IMR-90 (cell line): ENCODE measurements around the gene VPS37B. TPM values are rescaled to one million over a fixed set of nuclear protein-coding genes. Genes with fewer than 3 reads are reported as not detected.

Experiments
- ATAC-seq: fragments of 200-7000 bp; cut with Tn5 transposase; 2 replicates; pipeline ENCODE4 v1.9.1; 2020; ENCODE audit warnings: low read depth, mild to moderate bottlenecking, moderate library complexity
- BruUV-seq: library from RNA; stranded (reverse); fragments of 400-500 nt; replicated peaks from 2 replicates; lab custom pipeline; 2021; lab: Mats Ljungman, UMichigan
- CTCF ChIA-PET: fragments of 300-600 bp; formaldehyde crosslinking; extraction: SDS; loops from one replicate; lab custom pipeline; 2021; ENCODE audit warnings: antibody characterized with exemption; lab: Yijun Ruan, JAX
- POLR2A ChIA-PET: fragments of 300-600 bp; sonication (Branson Sonifier 250); formaldehyde crosslinking; loops from one replicate; lab custom pipeline; 2022; ENCODE audit warnings: antibody characterized with exemption; ENCODE audit not compliant: unreplicated experiment; lab: Charles Lee
- DNase-seq: peaks from one replicate; pipeline ENCODE4 v3.0.0; 2013
- H2AFZ ChIP-seq: replicated peaks from 2 replicates; pipeline ENCODE3; 2013; ENCODE audit warnings: low read length, mild to moderate bottlenecking; ENCODE audit not compliant: poor library complexity
- H2AK5ac ChIP-seq: 2 replicates; pipeline ENCODE4 v1.6.1; 2013; ENCODE audit warnings: low read depth, low read length, inconsistent platforms
- H2AK9ac ChIP-seq: replicated peaks from 2 replicates; pipeline ENCODE3; 2013; ENCODE audit warnings: mild to moderate bottlenecking, low read depth, low read length, moderate library complexity; ENCODE audit not compliant: poor library complexity
- H2BK120ac ChIP-seq: 2 replicates; pipeline ENCODE4 v1.6.1; 2013; ENCODE audit warnings: low read depth, low read length, inconsistent platforms
- H2BK15ac ChIP-seq: 3 replicates; pipeline ENCODE4 v1.6.1; 2013; ENCODE audit warnings: low read depth, low read length, inconsistent platforms
- H2BK20ac ChIP-seq: 2 replicates; pipeline ENCODE4 v1.6.1; 2013; ENCODE audit warnings: low read depth, mild to moderate bottlenecking, inconsistent platforms, low read length, moderate library complexity
- H2BK5ac ChIP-seq: 2 replicates; pipeline ENCODE4 v1.6.1; 2013; ENCODE audit warnings: mild to moderate bottlenecking, low read depth, low read length, inconsistent platforms; ENCODE audit not compliant: poor library complexity, severe bottlenecking
- H3K14ac ChIP-seq: replicated peaks from 2 replicates; pipeline ENCODE4 v1.6.1; 2013; ENCODE audit warnings: low read depth, low read length, inconsistent platforms
- H3K18ac ChIP-seq: 2 replicates; pipeline ENCODE4 v1.6.1; 2013; ENCODE audit warnings: low read depth, low read length, control low read depth
- H3K23ac ChIP-seq: 2 replicates; pipeline ENCODE4 v1.6.1; 2013; ENCODE audit warnings: low read depth, low read length, inconsistent platforms
- H3K27ac ChIP-seq: 2 replicates; pipeline ENCODE4 v1.5.1; 2013; ENCODE audit warnings: mild to moderate bottlenecking, control low read depth, low read length; ENCODE audit not compliant: insufficient read depth
- H3K27me3 ChIP-seq: 2 replicates; pipeline ENCODE4 v1.6.1; 2013; ENCODE audit warnings: low read length; ENCODE audit not compliant: control insufficient read depth, insufficient read depth
- H3K36me3 ChIP-seq: 2 replicates; pipeline ENCODE4 v1.6.1; 2013; ENCODE audit warnings: low read length, mixed read lengths; ENCODE audit not compliant: control insufficient read depth, insufficient read depth
- H3K4ac ChIP-seq: 2 replicates; pipeline ENCODE4 v1.6.1; 2013; ENCODE audit warnings: low read depth, low read length, inconsistent platforms
- H3K4me1 ChIP-seq: 2 replicates; pipeline ENCODE4 v1.6.1; 2013; ENCODE audit warnings: low read length, mixed read lengths; ENCODE audit not compliant: control insufficient read depth, insufficient read depth
- H3K4me2 ChIP-seq: 2 replicates; pipeline ENCODE4 v1.6.1; 2013; ENCODE audit warnings: low read depth, mild to moderate bottlenecking, control low read depth, low read length, moderate library complexity
- H3K4me3 ChIP-seq: 2 replicates; pipeline ENCODE4 v1.5.1; 2013; ENCODE audit warnings: low read depth, mild to moderate bottlenecking, control low read depth, low read length, moderate library complexity; ENCODE audit not compliant: insufficient read depth
- H3K56ac ChIP-seq: 2 replicates; pipeline ENCODE4 v1.6.1; 2013; ENCODE audit warnings: low read length, inconsistent platforms; ENCODE audit not compliant: insufficient read depth; ENCODE audit errors: extremely low read depth
- H3K79me1 ChIP-seq, 2 experiments: 2 replicates each; pipeline ENCODE4 v1.6.1; 2013; ENCODE audit warnings: low read length in 2 of 2, inconsistent platforms in 1 of 2, low read depth in 1 of 2
- H3K9ac ChIP-seq: 2 replicates; pipeline ENCODE4 v1.6.1; 2013; ENCODE audit warnings: low read depth, low read length, control low read depth
- H3K9me1 ChIP-seq: 2 replicates; pipeline ENCODE4 v1.6.1; 2013; ENCODE audit warnings: low read length, inconsistent platforms; ENCODE audit not compliant: insufficient read depth
- H3K9me3 ChIP-seq: 2 replicates; pipeline ENCODE4 v1.6.1; 2013; ENCODE audit warnings: low read length; ENCODE audit not compliant: control insufficient read depth, insufficient read depth
- H4K20me1 ChIP-seq: 2 replicates; pipeline ENCODE4 v1.6.1; 2013; ENCODE audit warnings: low read length, inconsistent platforms; ENCODE audit not compliant: insufficient read depth
- H4K5ac ChIP-seq: 2 replicates; pipeline ENCODE4 v1.6.1; 2013; ENCODE audit warnings: mild to moderate bottlenecking, low read depth, low read length, control low read depth
- H4K8ac ChIP-seq, 2 experiments: 2 replicates each; pipeline ENCODE4 v1.6.1; 2013; ENCODE audit warnings: low read depth in 2 of 2, low read length in 2 of 2, control low read depth in 1 of 2, inconsistent platforms in 1 of 2
- H4K91ac ChIP-seq: 2 replicates; pipeline ENCODE4 v1.6.1; 2013; ENCODE audit warnings: low read depth, low read length, inconsistent platforms; ENCODE audit not compliant: insufficient read depth
- BHLHE40 ChIP-seq: fragments of 150-350 bp; IDR thresholded peaks from 2 replicates; pipeline ENCODE4 v1.6.1; 2016; ENCODE audit warnings: mild to moderate bottlenecking, low read depth, low read length
- CEBPB ChIP-seq: IDR thresholded peaks from 2 replicates; pipeline ENCODE4 v1.6.1; 2012; ENCODE audit warnings: low read depth, low read length, improper control_type of control experiment
- CHD1 ChIP-seq: IDR thresholded peaks from 2 replicates; pipeline ENCODE4 v1.6.1; 2012; ENCODE audit warnings: low read depth, low read length, improper control_type of control experiment
- FOS ChIP-seq: fragments of 150-350 bp; IDR thresholded peaks from 2 replicates; pipeline ENCODE4 v1.6.1; 2016; ENCODE audit warnings: low read depth, low read length
- MAFK ChIP-seq: IDR thresholded peaks from 2 replicates; pipeline ENCODE4 v1.6.1; 2012; ENCODE audit warnings: low read depth, low read length, improper control_type of control experiment
- MAZ ChIP-seq: IDR thresholded peaks from 2 replicates; pipeline ENCODE4 v1.6.1; 2012; ENCODE audit warnings: low read depth, mild to moderate bottlenecking, low read length, improper control_type of control experiment, moderate library complexity, borderline replicate concordance
- MXI1 ChIP-seq: IDR thresholded peaks from 2 replicates; pipeline ENCODE4 v1.6.1; 2012; ENCODE audit warnings: low read depth, mild to moderate bottlenecking, low read length, moderate library complexity, borderline replicate concordance
- NFE2L2 ChIP-seq: fragments of 150-350 bp; IDR thresholded peaks from 2 replicates; pipeline ENCODE4 v1.6.1; 2016; ENCODE audit warnings: low read depth, mild to moderate bottlenecking, low read length
- RAD21 ChIP-seq: IDR thresholded peaks from 2 replicates; pipeline ENCODE4 v1.6.1; 2012; ENCODE audit warnings: low read length, improper control_type of control experiment
- RCOR1 ChIP-seq: IDR thresholded peaks from 2 replicates; pipeline ENCODE4 v1.6.1; 2012; ENCODE audit warnings: mild to moderate bottlenecking, low read length, improper control_type of control experiment; ENCODE audit not compliant: insufficient replicate concordance
- RFX5 ChIP-seq: IDR thresholded peaks from 2 replicates; pipeline ENCODE4 v1.8.0; 2012; ENCODE audit warnings: low read depth, mild to moderate bottlenecking, low read length, moderate library complexity
- SMC3 ChIP-seq: fragments of 150-350 bp; IDR thresholded peaks from 2 replicates; pipeline ENCODE4 v1.6.1; 2016; ENCODE audit warnings: low read depth, mild to moderate bottlenecking, antibody characterized with exemption, low read length, moderate library complexity
- WGBS, 2 experiments: methylation state at CpG; one replicate each; pipeline versions ENCODE4 v1.1.5 to v1.1.7; 2013; ENCODE audit warnings: missing lambda C conversion rate in 2 of 2; ENCODE audit not compliant: insufficient read length in 1 of 2; ENCODE audit errors: extremely low coverage in 2 of 2; 5-methylcytosine and 5-hydroxymethylcytosine counted together
- dilution Hi-C: fragments of 300-500 bp; cut with HindIII; formaldehyde crosslinking; loops from one replicate; pipeline ENCODE4 v1.14.3; 2018; ENCODE audit warnings: low sequenced_read_pairs; ENCODE audit not compliant: unreplicated experiment
- in situ Hi-C: fragments of 300-500 bp; cut with MboI; formaldehyde crosslinking; loops from 3 replicates; pipeline ENCODE4 v1.14.3; 2019; ENCODE audit warnings: low sequenced_read_pairs, inconsistent platforms, mixed read lengths
- intact Hi-C: fragments of 100-400 bp; cut with micrococcal nuclease; formaldehyde crosslinking; loops from 2 replicates; pipeline ENCODE4 v1.10.0; 2022
- polyA plus RNA-seq, 3 experiments: library from polyadenylated mRNA; depleted of rRNA; stranded (reverse); fragments of >200 nt; gene quantifications; 2 replicates each; pipeline ENCODE4 v1.2.3, GENCODE V29; 2012; ENCODE audit warnings: low replicate concordance in 1 of 3
- total RNA-seq: library from RNA; depleted of rRNA; stranded (reverse); fragments of >200 nt; gene quantifications from 2 replicates; pipeline ENCODE4 v1.2.3, GENCODE V29; 2012
- TF ChIP-seq, protein P1 (sequence below): conservative IDR thresholded peaks from 2 replicates; pipeline ENCODE4 v1.5.1; 2012; ENCODE audit warnings: mild to moderate bottlenecking, low read depth, low read length, improper control_type of control experiment
- TF ChIP-seq, protein P2 (sequence below): fragments of 150-350 bp; IDR thresholded peaks from 2 replicates; pipeline ENCODE4 v1.6.1; 2017; ENCODE audit warnings: mild to moderate bottlenecking, antibody characterized with exemption, low read length, low read depth

VPS37B gene
- total and polyA plus RNA-seq, 2 of the 4 experiments (the other 2 are of a cell fraction), result 8.6 to 25.7 TPM

DNA sequence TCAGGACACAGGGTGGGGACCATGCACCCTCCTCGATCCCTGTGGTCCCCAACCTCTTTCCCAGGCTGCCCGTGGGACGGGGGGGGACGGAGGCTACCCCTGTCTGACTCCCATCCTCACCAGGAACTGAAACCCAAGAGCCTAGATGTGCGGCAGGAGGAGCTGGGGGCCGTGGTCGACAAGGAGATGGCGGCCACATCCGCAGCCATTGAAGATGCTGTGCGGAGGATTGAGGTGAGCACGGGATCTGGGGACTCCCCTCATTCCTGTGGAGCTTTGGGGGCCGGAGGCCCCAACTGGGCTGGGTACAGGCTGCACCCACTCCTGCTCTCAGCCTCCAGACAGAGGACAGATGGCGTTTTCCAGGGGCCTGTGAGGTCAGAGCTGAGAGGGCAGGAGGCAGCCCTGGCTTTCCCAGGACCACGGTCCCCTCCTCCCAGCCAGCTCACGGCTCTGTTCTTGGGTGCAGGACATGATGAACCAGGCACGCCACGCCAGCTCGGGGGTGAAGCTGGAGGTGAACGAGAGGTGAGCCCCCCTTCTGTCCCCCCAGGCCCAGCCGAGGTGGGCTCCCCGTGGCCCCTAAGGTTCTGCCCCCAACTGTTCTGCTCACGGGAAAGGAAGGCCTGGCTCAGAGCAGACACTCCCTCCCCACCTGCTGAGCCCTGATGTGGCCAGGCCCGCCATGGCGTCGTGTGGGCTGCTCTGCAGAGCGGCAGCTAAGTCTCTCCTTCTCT, 36.5 kb downstream of the VPS37B start:
- Histone ChIP-seq H3K79me1 (peaks cover 8 to 10% of the 10 kb centered on the region in 2 experiments; a peak in 3 of 4 replicates), H3K4me3 (no peak overlapping the region), H4K91ac (no peak overlapping the region), H2AK5ac (no peak overlapping the region), H4K5ac (no peak overlapping the region), H3K36me3 (peaks cover 13% of the 10 kb centered on the region; the same call in 1 of the 2 replicates), H4K20me1 (peaks cover 27% of the 10 kb centered on the region), H3K18ac (no peak overlapping the region), H3K9me3 (no peaks in the 10 kb centered on the region), H2BK20ac (no peak overlapping the region), H3K4ac (no peak overlapping the region), H3K27ac (no peak overlapping the region), H2AK9ac (peak overlapping the region; percentile 32), H3K9ac (no peak overlapping the region), H3K9me1 (0 out of 2 replicates have a peak, but pooled peaks cover 6% of the 10 kb centered on the region), H2BK15ac (no peak overlapping the region), H2AFZ (peak overlapping the region; percentile 9), H3K56ac (no peak overlapping the region), H3K4me2 (no peak overlapping the region), H3K27me3 (no peaks in the 10 kb centered on the region), H3K23ac (no peak overlapping the region), H3K14ac (no peak overlapping the region), H2BK120ac (no peak overlapping the region), H4K8ac (no peak overlapping the region), H2BK5ac (no peak overlapping the region), H3K4me1 (peaks cover 3% of the 10 kb centered on the region; the same call in 1 of the 2 replicates)
- DNase-seq (no peak), ATAC-seq (no peak)
- WGBS, 2 experiments, result 97% methylated on average over 6 of the region's 26 CpGs; no CpG with 5 or more reads in 1 of the 2 experiments
- in situ Hi-C loops (loop anchor here (5.0 kb wide), 1 partner anchor 378 kb away; no protein-coding TSS in a partner anchor), dilution Hi-C loops (no loop called here), intact Hi-C loops (loop anchor here (1.0 to 5.0 kb wide), 4 partner anchors 67 to 379 kb away; no protein-coding TSS in a partner anchor)
- CTCF ChIA-PET, result interaction anchor here (0.7 to 1.8 kb wide), 3 partner anchors 29 to 87 kb away, joined by 3 to 5 read pairs (median 5); no protein-coding TSS in a partner anchor
- POLR2A ChIA-PET, result no interaction called here
- TF ChIP-seq RFX5 (no peak), CEBPB (no peak), RAD21 (no peak), MXI1 (no peak), MAFK (no peak), CHD1 (no peak), FOS (no peak), RCOR1 (no peak), NFE2L2 (no peak), BHLHE40 (no peak), MAZ (no peak), SMC3 (no peak)
- TF ChIP-seq, protein P1, sequence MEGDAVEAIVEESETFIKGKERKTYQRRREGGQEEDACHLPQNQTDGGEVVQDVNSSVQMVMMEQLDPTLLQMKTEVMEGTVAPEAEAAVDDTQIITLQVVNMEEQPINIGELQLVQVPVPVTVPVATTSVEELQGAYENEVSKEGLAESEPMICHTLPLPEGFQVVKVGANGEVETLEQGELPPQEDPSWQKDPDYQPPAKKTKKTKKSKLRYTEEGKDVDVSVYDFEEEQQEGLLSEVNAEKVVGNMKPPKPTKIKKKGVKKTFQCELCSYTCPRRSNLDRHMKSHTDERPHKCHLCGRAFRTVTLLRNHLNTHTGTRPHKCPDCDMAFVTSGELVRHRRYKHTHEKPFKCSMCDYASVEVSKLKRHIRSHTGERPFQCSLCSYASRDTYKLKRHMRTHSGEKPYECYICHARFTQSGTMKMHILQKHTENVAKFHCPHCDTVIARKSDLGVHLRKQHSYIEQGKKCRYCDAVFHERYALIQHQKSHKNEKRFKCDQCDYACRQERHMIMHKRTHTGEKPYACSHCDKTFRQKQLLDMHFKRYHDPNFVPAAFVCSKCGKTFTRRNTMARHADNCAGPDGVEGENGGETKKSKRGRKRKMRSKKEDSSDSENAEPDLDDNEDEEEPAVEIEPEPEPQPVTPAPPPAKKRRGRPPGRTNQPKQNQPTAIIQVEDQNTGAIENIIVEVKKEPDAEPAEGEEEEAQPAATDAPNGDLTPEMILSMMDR, result no peak
- TF ChIP-seq, protein P2, sequence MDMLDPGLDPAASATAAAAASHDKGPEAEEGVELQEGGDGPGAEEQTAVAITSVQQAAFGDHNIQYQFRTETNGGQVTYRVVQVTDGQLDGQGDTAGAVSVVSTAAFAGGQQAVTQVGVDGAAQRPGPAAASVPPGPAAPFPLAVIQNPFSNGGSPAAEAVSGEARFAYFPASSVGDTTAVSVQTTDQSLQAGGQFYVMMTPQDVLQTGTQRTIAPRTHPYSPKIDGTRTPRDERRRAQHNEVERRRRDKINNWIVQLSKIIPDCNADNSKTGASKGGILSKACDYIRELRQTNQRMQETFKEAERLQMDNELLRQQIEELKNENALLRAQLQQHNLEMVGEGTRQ, result no peak
- no TSS peak for BruUV-seq
